Epithelial cell of proximal tubule (primary cell): ENCODE data around the gene IL1RL1. TPM values are rescaled to one million over a fixed set of nuclear protein-coding genes. Genes with fewer than 3 reads are reported as not detected.

Source experiments
- DNase-seq: peaks from one replicate; pipeline ENCODE4 v3.0.0-alpha.2; 2011; ENCODE audit warnings: low read depth
- H3K4me3 ChIP-seq: 2 replicates; pipeline ENCODE4 v1.5.1; 2011; ENCODE audit warnings: low read depth, mild to moderate bottlenecking, low read length
- CTCF ChIP-seq: conservative IDR thresholded peaks from 2 replicates; pipeline ENCODE4 v1.5.1; 2012; ENCODE audit warnings: low read depth, mild to moderate bottlenecking, low read length
- total RNA-seq: library from RNA; depleted of rRNA; stranded (reverse); fragments of >200 nt; gene quantifications from 2 replicates; pipeline ENCODE4 v1.2.3, GENCODE V29; 2015

The IL1RL1 gene
- total RNA-seq, 1 donor from 2014 or later: 4.7 TPM

DNA sequence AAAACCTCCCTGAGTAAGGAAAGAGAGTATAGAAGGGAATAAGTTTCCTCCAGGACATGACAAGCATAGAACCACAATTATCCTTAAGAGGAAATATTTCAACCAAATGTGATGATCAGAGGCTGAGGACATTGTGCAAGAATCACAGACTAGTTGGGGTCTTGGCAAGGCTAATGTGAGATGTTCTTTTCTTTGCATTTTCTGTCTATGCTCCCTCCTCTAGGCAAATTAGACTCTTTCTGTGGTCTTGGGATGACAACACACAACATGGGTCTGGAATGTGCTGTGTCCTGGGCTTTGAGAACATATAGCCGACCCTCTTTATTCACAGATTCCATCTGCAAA is 32.0 kb upstream of the IL1RL1 start:
- DNase-seq: no peak
- H3K4me3 ChIP-seq: no peak overlapping the region
- no peak for TF ChIP-seq CTCF

GRCh38 chr2:102282678-102283091 is 28.7 kb upstream of the IL1RL1 start:
- no peak for DNase-seq
- no peak overlapping the region for H3K4me3 ChIP-seq
- TF ChIP-seq CTCF: no peak

DNA sequence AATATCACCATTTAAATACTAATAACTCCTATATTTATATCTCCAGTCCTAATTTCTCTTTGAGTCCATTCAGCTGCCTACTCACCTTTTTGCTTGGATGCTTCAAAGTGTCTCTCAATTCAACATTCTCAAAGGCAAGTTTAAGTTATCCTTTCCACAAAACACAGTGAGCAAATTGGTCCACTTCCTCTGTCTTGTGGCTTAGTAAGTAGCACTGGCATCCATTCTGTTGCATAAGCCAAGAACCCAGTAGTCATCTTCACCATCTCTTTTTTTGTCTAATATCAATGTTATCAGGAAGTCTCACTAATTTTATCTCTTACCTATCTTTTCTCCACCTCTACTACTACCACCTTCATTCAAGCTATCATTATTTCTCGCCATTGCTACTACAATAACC is 27.4 kb upstream of the IL1RL1 start:
- no peak for DNase-seq
- no peak overlapping the region for H3K4me3 ChIP-seq
- TF ChIP-seq CTCF: no peak

DNA sequence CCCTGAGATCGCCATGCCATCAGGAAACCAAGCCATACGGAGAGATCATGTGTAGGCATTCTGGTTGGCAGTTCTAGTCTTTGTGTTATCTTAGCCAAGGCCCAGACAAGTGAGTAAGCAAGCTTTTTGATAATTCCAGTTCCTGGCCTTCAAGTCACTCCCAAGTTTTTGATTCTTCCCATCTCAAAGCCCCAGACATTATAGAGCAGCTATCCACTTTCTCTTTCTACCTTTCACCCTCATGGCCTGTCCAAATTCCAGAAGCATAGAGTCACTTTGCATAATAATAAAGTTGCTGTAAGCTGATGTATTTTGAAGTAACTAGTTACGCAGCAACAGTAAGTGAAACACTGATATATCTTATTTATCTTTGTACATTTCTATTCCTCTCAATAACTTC is 26.8 kb upstream of the IL1RL1 start:
- H3K4me3 ChIP-seq: no peak overlapping the region
- no peak for TF ChIP-seq CTCF
- no peak for DNase-seq

DNA sequence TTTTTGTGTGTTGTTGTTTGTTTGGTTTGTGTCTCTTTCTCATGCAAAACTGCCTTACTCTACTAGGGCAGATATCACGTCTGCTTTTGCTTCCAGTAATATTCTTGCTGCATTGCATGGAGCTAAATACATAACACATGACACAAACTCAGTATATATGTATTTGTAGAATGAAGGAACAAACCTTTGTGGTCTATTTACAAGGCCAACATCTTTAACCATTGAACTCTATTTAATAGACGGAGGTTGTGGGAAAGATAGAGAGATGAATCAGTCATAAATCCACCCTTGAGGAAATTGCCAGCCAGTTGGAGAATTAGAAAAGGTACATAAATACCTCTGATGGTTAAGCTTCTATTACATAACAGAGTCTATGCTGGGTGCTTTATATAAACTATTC is 26.0 kb upstream of the IL1RL1 start:
- H3K4me3 ChIP-seq: no peak overlapping the region
- TF ChIP-seq CTCF: no peak
- no peak for DNase-seq

DNA sequence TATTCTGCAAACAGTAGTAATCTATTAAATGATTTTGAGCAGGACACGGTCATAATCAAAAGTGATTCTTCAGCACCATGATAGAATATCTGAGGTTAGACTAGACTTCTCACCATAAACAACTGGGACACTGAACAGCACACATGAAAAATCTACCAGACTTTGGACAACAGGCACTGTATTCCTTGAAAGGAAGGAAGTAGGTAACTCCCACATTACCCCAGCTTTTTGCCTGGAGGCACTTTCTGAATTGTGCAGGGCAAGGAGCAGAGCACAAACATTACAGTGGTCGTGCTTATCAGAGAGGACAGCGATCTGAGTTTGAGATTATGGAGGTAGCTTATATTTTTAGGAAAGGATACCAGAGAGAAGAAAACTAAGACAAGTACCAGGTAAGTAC is 25.3 kb upstream of the IL1RL1 start:
- no peak overlapping the region for H3K4me3 ChIP-seq
- DNase-seq: no peak
- TF ChIP-seq CTCF: no peak

- no peak for TF ChIP-seq CTCF
- DNase-seq: no peak
- H3K4me3 ChIP-seq: no peak overlapping the region
Observed at GRCh38 chr2:102289129-102289528, 22.2 kb upstream of the IL1RL1 start.
